HG02571 (cell line): ENCODE results near the gene ECT2.
"Not testable (repeated sequence)": the region's sequence is repeated elsewhere in the genome, so short reads cannot be mapped to it uniquely, and the experiment has no call there.

Source experiments
- ATAC-seq: cut with Tn5 transposase; IDR thresholded peaks from one replicate; pipeline ENCODE4 v1.9.1; 2021; ENCODE audit warnings: mild to moderate bottlenecking, moderate library complexity; ENCODE audit not compliant: unreplicated experiment

ECT2 gene

GRCh38 chr3:172855037-172855436 lies 104.5 kb downstream of the ECT2 start:
- ATAC-seq, result no peak

DNA sequence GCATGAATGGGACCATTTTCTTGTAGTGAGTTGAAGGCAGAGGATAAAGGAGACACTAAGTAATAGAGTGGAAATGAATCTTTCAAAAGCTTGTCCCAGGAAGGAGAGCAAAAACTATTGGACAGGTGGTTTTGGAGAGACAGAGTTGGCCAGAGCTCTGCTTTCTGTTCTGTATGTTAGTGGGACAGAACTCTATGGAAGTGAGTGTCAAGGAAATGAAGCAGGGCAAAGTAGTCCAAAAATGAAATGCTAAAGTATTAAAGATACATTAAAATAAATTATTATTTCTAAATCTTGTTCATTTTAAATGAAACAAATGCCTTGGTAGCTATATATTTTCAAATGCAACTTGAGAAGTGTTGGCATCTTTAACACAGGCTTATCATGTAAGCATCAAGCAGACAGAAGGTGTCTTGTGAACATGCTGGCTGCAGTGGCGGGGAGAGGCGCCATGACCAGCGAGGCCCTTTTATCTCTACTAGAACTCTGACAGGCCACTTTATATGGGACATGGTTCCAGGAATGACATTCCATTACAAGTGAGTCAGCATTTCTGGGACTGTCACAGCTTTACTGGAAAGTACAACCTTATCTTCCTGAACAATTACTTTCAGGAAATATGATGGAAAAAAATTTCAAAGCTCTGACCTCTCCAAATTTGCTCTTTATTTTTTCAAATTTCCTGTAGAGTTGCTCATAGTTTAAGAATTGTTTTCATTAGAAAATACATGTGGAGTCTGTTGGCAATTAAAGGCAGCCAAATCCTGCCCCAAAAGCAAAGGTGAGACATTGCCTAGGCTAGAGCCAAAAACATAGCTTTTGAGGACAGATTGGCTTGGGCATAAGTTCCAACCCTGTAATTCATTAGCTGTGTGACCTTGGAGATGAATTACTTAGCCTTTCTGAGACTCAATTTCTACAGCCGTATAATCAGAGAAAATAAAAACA lies 106.5 kb downstream of the ECT2 start:
- ATAC-seq, result no peak

- no peak for ATAC-seq
Measured at GRCh38 chr3:172859041-172859440, 108.5 kb downstream of the ECT2 start.

- not testable (repeated sequence) for ATAC-seq
Measured at GRCh38 chr3:172866726-172867350, 116.3 kb downstream of the ECT2 start.

DNA sequence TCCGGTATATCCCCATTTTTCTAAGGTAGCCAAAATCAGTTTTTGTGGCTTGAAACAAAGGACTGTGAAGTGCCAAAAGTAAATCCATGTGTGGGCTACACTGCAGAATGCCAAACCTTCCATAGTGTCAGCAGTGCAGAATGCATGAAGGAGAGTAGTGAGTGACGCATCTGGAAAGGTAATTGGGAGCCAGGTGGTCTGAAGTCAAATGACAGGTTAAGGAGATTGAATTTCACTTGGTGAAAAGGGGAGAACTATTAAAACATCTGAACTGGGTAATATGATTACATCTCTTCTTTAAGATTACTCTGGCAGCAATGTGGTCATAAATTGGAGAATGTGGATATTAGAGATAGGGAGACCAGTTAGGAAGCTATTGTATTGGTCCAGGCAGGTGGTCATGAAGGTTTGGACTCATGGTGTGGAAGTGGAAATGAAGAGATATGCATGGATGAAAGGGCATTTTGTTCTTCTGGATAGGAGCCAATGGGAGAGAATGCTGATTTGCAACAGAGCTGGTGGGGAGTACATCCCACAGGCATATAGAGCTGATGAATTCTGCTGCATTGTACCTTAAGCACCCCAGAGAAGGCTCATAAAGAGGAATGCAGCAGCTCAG lies 118.2 kb downstream of the ECT2 start:
- no peak for ATAC-seq

DNA sequence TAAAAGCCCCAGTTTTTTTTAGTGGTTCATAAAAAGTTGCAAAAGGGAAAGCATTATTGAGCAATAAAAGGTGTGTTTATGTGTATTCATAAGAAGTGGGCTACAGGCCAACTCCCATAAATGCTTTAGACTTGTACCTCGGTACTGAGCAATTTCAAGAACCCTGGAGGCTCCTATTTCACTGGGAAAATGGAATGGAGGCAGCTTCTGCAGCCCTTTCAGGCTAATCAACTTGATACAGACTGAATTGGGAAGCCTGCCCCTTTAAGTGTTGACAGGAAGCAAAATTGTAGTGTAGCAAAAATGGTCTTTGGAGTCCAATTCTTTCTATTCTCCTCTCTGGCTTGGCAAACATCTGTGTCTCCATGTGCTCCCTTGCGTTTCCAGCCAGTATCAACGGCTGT lies 118.8 kb downstream of the ECT2 start:
- no peak for ATAC-seq

GRCh38 chr3:172869784-172870518 lies 119.4 kb downstream of the ECT2 start:
- ATAC-seq, result no peak
